Erythroblast (primary cell): Measurements from ENCODE around the gene TOGARAM1.
A peak's percentile ranks its signal among the peaks of the same experiment; 100 is the strongest.

Source experiments
- GATA1 ChIP-seq: IDR thresholded peaks from 2 replicates; pipeline ENCODE4 v1.6.1; 2011; ENCODE audit warnings: low read depth, mild to moderate bottlenecking, control low read depth, low read length, moderate library complexity
- POLR2A ChIP-seq: IDR thresholded peaks from 2 replicates; pipeline ENCODE4 v1.6.1; 2011; ENCODE audit warnings: mild to moderate bottlenecking, low read length

- TF ChIP-seq POLR2A (peak; percentile 88), GATA1 (no peak)
Observed at GRCh38 chr14:45083976-45084722, 122.2 kb downstream of the TOGARAM1 start, which contains the start of gene PRPF39.
